Measurements from ENCODE around the gene GALK1.
"Not testable (repeated sequence)": the region's sequence is repeated elsewhere in the genome, so short reads cannot be mapped to it uniquely, and the experiment has no call there.

GALK1 gene

GRCh38 chr17:75764711-75765421 is at the start of gene GALK1:
Gene GALK1, minus strand, starts transcription at chr17:75765192. Its CDS starts 56 bp downstream, at chr17:75765136.
- DNase-seq (ENCODE audit: low read depth in 2 of 3, low spot score in 2 of 3): peak in 1 of 3 experiments; percentile 44

- DNase-seq (ENCODE audit: low read depth in 2 of 3, low spot score in 2 of 3): no peak
Observed at GRCh38 chr17:75814021-75814395, 49.0 kb upstream of the GALK1 start.

GRCh38 chr17:75813081-75814020 is 48.4 kb upstream of the GALK1 start:
- no peak for DNase-seq (ENCODE audit: low read depth in 2 of 3, low spot score in 2 of 3)

DNA sequence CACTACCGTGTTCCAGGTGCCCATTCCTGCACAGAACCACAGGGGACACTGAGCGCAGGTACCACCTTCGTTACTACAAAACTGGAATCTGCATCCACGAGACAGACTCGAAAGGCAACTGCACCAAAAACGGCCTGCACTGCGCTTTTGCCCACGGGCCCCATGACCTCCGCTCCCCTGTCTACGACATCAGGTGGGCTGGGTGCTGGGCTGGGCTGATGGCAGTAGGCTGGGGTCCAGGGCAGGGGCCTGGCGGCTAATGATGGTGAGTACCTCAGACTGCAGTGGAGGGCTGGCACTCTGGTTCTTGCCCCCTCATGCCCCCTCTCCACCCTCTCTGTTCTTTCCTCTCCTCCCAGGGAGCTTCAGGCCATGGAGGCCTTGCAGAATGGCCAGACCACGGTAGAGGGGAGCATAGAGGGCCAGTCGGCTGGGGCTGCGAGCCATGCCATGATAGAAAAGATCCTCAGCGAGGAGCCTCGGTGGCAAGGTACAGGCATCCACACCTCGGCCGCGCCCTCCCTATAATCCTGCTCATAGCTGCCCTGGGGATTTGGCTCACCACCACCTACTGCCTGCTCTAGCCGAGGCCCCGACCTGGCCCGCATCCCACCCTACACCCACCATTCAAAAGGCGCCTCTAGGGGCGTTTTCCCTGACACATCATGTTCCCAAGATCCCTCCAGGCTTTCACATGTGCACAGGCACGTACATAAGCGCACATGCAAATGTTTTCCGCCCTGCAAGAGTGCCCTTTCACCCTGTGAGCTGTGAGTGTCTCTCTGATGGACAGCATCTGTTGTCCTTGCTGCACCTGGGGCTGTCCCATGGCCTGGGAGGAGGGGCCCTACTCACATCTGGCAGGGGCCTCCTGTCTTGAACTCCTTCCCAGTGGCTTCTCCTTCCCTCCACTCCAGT is 47.4 kb upstream of the GALK1 start:
- DNase-seq (ENCODE audit: low read depth in 2 of 3, low spot score in 2 of 3): no peak

DNA sequence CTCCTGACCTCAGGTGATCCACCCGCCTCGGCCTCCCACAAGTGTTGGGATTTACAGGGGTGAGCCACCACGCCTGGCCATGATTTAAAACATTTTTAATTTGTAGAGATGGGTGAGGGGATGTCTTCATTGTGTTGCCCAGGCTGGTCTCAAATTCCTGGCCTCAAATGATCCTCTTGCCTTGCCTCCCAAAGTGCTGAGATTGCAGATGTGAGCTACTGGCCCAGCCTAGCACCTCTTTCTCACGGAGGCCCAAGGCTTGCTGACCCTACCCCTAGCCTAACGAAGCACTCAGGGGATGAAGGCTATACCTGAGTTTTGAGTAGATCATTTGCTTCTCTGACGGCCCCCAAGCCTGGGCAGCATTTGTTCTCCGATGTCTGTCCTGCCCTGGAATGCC is 46.2 kb upstream of the GALK1 start:
- DNase-seq (ENCODE audit: low read depth in 2 of 3, low spot score in 2 of 3): no peak

DNA sequence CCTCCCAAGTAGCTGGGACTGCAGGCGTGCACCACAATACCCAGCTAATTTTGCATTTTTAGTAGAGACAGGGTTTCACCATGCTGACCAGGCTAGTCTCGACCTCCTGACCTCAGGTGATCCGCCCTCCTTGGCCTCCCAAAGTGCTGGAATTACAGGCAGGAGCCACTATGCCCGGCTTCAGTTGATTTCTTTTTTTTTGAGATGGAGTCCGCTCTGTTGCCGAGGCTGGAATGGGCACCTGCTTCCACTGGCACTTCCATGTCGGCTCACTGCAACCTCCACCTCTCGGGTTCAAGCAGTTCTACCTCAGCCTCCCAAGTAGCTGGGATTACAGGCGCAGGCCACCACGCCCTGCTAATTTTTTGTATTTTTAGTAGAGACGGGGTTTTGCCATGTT is 45.8 kb upstream of the GALK1 start:
- DNase-seq (ENCODE audit: low read depth in 2 of 3, low spot score in 2 of 3): not testable (repeated sequence)

- DNase-seq (ENCODE audit: low read depth in 2 of 3, low spot score in 2 of 3): no peak
Observed at GRCh38 chr17:75810216-75810615, 45.2 kb upstream of the GALK1 start.

GRCh38 chr17:75809631-75810111 is 44.7 kb upstream of the GALK1 start:
- DNase-seq (ENCODE audit: low read depth in 2 of 3, low spot score in 2 of 3): no peak

- DNase-seq (ENCODE audit: low read depth in 2 of 3, low spot score in 2 of 3): no peak
Observed at GRCh38 chr17:75808905-75809621, 44.1 kb upstream of the GALK1 start.

DNA sequence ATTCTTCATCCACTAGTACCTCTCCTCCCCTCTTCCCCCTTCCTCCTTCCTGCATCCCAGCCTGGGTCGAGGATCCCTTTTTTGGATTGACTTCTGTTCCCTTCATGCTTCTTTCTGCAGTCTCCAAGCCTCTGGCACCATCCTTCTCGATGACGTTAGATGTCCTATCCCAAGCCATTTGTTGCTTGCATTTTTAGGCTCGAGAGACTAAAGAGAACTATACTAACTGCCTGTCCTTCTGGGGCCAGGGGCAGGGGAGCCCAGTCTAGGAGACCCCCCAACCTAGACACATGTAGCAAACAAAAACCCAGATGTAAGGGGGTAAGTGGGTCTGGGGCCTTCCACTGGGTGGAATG is 43.5 kb upstream of the GALK1 start:
- no peak for DNase-seq (ENCODE audit: low read depth in 2 of 3, low spot score in 2 of 3)

DNA sequence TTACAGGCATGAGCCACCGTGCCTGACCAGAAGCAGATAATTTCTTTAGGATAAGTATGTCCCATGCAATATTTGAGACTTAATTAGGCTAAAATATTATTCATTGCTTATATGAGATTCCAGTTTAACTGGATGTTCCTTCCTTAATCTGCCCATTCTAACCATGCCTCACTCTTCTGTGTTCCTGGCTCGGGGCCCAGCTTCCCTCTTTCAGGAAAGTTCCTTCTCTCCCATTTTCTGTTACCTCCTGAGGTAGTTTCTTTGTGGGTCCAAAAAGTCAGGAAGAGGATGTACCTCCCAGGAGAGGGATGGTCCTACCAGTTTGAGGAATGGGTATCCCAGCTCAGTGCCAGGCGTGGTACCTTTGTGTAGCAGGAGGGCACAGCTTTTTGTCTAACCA is 42.9 kb upstream of the GALK1 start:
- DNase-seq (ENCODE audit: low read depth in 2 of 3, low spot score in 2 of 3): no peak

- no peak for DNase-seq (ENCODE audit: low read depth in 2 of 3, low spot score in 2 of 3)
Observed at GRCh38 chr17:75806822-75807500, 42.0 kb upstream of the GALK1 start.

GRCh38 chr17:75803883-75804282 is 38.9 kb upstream of the GALK1 start:
- no peak for DNase-seq (ENCODE audit: low read depth in 2 of 3, low spot score in 2 of 3)

DNA sequence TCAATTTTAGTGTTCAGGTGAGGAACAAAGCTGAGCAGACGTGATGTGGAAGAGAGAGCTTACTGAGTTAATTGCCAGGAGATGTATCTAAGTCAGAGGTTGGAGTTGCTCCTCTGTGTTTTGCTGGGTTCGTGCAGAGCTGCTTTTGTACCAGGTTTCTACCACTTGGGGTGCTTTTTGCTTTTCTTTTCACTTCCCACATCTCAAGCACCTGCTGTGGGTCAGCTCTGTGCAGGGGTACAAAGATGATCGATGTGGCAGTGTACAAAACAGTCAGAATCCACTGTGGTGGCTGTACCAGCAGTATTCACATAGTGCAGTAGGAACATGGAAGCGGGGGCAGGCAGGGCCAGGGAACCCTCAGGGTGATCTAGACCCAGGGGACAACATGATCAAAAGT is 34.4 kb upstream of the GALK1 start:
- DNase-seq (ENCODE audit: low read depth in 2 of 3, low spot score in 2 of 3): no peak

GRCh38 chr17:75795820-75796607 is 31.0 kb upstream of the GALK1 start:
- no peak for DNase-seq (ENCODE audit: low read depth in 2 of 3, low spot score in 2 of 3)

DNA sequence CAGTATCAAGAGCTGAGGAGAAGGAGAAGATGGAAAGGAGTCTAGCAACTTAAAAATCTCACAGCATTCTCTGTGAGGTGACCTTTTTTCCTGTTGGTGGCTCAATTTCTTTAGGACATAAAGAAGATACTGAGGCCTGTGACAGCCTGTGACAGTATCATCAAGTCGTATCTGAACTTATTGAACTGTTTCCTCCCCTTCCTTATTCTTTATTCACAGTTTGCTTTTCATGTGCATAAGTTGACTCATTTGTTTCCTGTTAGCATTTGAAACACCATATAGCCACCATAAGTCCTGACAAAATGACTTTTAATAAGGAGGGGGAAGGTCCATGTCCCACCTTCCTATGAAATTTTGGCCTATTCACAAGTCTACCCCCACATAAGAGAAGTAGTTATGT is 28.5 kb upstream of the GALK1 start:
- no peak for DNase-seq (ENCODE audit: low read depth in 2 of 3, low spot score in 2 of 3)

DNA sequence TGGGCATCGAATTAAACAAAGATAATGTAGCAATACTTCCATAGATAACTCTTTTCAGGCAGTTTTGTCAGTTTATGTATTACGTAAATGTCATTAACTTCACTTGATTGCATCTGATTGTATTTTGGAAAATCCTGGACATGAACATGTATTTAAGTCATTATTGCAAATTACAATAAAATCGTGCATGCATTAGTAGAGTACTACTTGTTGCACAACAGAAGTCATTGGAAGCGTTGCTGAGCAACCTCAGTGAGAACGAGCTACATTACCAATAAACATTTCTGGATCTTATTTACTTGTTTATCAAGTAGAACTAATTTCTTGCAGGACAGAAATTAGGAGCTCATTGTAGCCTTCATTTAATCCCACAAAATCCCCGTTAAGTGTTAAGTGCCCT is 26.3 kb upstream of the GALK1 start:
- no peak for DNase-seq (ENCODE audit: low read depth in 2 of 3, low spot score in 2 of 3)

- peak in 2 of 3 experiments; percentile 76 to 84 for DNase-seq (ENCODE audit: low read depth in 2 of 3, low spot score in 2 of 3)
Observed at GRCh38 chr17:75785016-75785890, 20.3 kb upstream of the GALK1 start.
